Ishikawa (cell line): Measurements from ENCODE around the gene CTSD.

ENCODE experiments used
- CEBPB ChIP-seq: IDR thresholded peaks from 2 replicates; pipeline ENCODE4 v1.6.1; 2012
- CREB1 ChIP-seq: IDR thresholded peaks from 2 replicates; pipeline ENCODE4 v1.6.1; 2012; ENCODE audit warnings: low read depth
- FOXM1 ChIP-seq: IDR thresholded peaks from 2 replicates; pipeline ENCODE4 v1.6.1; 2012; ENCODE audit warnings: low read depth, borderline replicate concordance
- TF ChIP-seq, protein P1 (sequence below): IDR thresholded peaks from 2 replicates; pipeline ENCODE4 v1.6.1; 2012

DNA sequence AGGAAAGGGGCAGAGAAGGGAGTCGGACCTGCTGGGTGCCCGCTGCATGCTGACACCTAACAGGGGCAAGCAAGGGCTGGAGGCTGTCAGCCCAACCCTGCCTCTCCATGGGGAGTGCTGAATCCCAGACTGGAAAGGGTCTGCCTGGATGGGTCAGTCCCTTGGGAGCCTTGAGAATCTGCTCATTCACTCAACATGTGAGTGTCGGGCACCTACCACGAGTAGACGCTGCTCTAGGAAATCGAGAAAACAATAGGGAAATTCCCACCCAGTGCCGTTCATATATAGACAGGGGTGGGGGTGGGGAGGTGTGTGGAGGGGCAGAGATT lies 4.4 kb upstream of the CTSD start:
- TF ChIP-seq, protein P1, sequence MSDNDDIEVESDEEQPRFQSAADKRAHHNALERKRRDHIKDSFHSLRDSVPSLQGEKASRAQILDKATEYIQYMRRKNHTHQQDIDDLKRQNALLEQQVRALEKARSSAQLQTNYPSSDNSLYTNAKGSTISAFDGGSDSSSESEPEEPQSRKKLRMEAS: no peak
- TF ChIP-seq CREB1 (no peak), FOXM1 (no peak), CEBPB (no peak)
